ENCODE measurements around the gene LRRN4.

LRRN4 gene

DNA sequence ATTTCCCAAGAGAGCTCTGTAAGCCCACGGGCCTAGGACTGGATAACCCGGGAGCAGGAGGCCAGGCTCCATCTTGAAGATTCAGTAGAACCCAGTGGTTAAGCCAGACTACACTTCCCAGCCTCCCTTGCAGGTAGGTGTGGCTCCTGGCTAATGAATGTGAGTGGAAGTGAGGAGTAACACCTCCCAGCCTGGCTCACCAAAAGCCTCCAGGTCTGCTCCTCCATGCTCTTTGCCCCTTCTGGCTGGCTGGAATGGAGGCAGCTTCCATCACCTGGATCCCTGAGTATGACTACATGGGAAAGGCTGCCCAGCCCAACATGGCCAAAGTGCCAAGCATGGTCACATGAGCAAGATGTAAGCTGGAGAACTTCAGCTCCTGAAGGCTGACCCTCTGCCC lies 9.7 kb downstream of the LRRN4 start:
- no peak for TF ChIP-seq CTCF (conservative IDR thresholded peaks at IDR 0.05; ENCODE audit: low read depth, low read length)
- DNase-seq (ENCODE audit: low read depth): no peak
- no peak overlapping the region for H3K4me3 ChIP-seq (ENCODE audit: low read depth, low read length)

DNA sequence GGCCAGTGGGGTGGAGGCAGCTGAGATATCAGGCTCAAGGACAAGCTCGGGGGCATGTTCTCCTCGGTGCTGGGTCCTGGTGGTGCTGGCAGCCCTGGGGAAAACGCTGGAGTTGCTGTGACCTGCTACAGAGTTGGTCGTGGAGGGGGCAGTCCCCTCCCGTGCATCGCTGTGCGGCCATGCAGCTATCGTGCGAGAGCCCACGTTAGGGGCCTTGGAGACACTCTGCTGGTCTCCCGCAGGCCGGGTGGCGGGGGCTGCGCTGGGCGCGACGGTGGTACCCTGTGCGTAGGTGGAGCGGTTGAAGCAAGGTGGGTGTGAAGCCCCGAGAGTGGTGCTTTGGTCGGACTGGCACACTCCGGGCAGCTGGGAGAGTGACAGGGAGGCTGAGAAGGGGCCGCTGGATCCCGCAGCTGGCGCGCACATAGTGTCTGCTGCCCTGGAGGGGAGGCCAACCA lies 12.0 kb downstream of the LRRN4 start:
- H3K4me3 ChIP-seq (ENCODE audit: low read depth, low read length): no peak overlapping the region
- no peak for DNase-seq (ENCODE audit: low read depth)
- no peak for TF ChIP-seq CTCF (conservative IDR thresholded peaks at IDR 0.05; ENCODE audit: low read depth, low read length)

DNA sequence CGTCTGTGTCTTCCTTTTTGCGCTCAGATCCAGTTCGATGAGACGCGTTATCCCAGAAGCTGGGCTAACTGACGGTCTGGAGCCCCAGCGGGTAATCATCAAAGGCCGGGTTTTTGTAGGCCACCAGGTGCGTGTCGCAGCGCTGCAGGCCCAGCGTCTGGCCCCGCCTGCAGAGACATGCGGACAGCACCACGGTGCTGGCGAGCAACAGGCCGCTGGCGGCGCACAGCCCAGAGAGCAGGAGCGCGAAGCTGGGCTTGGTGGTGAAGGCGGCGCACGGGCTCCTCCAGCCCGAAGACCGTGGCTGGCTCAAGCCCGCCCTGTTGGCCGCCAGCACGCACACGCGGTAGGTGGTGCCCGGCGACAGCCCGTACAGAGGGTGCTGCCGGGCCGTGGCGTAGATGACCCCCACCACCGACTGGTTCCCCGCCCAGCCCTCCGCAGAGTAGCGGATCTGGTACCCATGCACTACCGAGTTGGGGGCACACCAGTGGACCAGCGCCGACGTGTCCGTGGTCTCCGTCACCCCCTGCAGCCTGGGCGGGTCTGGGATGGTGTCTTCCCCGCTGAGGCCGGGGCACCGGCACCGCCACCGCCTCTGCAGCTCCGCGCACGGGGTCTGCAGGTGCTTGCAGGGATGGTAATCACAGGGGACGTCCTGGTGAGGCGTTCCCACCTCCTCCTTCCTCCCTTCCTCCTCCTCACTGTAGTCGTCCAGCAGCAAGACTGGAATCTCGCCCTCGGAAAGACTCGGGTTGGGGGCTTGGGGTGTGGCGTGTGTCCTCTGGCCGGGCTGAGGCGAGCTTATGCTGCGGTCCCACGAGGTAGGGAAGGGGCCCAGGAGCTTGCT lies 12.7 kb downstream of the LRRN4 start:
- DNase-seq (ENCODE audit: low read depth): no peak
- no peak for TF ChIP-seq CTCF (conservative IDR thresholded peaks at IDR 0.05; ENCODE audit: low read depth, low read length)
- H3K4me3 ChIP-seq (ENCODE audit: low read depth, low read length): no peak overlapping the region

- TF ChIP-seq CTCF (conservative IDR thresholded peaks at IDR 0.05; ENCODE audit: low read depth, low read length): no peak
- no peak for DNase-seq (ENCODE audit: low read depth)
- H3K4me3 ChIP-seq (ENCODE audit: low read depth, low read length): no peak overlapping the region
Observed at GRCh38 chr20:6040540-6040939, 13.3 kb downstream of the LRRN4 start.

- TF ChIP-seq CTCF (conservative IDR thresholded peaks at IDR 0.05; ENCODE audit: low read depth, low read length): no peak
- no peak overlapping the region for H3K4me3 ChIP-seq (ENCODE audit: low read depth, low read length)
- no peak for DNase-seq (ENCODE audit: low read depth)
Observed at GRCh38 chr20:6039766-6040165, 14.1 kb downstream of the LRRN4 start.

DNA sequence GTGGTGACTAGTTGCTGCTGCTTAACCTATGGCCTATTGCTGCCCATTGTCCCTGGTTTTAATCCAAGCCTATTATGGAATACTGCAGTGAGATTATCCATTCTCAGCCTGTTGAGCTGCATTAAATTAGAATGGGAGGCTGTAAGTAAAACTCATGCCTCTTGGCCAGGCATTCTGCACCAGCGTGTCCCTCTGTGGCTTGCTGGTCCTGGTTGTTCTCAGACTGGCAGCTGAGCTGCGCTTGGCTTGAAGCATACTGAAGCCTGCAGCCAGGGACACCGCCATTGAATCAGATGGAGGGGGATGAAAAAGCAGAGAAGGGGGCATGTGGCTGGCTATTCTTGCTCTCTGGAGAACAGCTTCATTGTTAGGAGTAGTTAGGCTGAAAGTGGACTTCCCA lies 15.6 kb downstream of the LRRN4 start:
- DNase-seq (ENCODE audit: low read depth): no peak
- TF ChIP-seq CTCF (conservative IDR thresholded peaks at IDR 0.05; ENCODE audit: low read depth, low read length): no peak

GRCh38 chr20:6037082-6037481 lies 16.8 kb downstream of the LRRN4 start:
- no peak for TF ChIP-seq CTCF (conservative IDR thresholded peaks at IDR 0.05; ENCODE audit: low read depth, low read length)
- no peak for DNase-seq (ENCODE audit: low read depth)
- no peak overlapping the region for H3K4me3 ChIP-seq (ENCODE audit: low read depth, low read length)

More for the DNA sequence above, 15.6 kb downstream of the LRRN4 start:
- no peak overlapping the region for H3K4me3 ChIP-seq (ENCODE audit: low read depth, low read length)
